Femur (tissue), 1 donor: Measurements from ENCODE around the gene CYB561D2.
A peak's percentile ranks its signal among the peaks of the same experiment; 100 is the strongest.

Source experiments
- DNase-seq: peaks from one replicate; pipeline ENCODE4 v3.0.0-alpha.2; 2017

CYB561D2 gene

DNA sequence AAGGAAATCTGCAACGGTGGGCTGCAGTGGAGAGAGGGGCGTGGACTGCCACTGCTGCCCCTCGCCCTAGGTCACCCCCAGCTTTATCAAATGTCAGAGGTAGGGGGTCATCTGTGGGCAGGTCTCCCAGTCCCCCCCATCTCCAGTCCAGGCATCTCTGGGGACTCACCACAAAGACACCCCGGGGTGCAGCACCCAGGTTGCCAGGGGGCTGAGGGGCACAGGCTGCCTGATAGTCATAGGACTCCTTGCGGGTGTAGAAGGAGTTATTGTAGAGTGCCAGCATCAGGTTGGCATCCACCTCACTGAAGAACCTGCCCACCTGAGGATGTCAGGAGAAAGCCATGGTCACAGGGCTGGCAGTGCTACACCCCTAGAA, 15.2 kb downstream of the CYB561D2 start:
- DNase-seq, result no peak

DNA sequence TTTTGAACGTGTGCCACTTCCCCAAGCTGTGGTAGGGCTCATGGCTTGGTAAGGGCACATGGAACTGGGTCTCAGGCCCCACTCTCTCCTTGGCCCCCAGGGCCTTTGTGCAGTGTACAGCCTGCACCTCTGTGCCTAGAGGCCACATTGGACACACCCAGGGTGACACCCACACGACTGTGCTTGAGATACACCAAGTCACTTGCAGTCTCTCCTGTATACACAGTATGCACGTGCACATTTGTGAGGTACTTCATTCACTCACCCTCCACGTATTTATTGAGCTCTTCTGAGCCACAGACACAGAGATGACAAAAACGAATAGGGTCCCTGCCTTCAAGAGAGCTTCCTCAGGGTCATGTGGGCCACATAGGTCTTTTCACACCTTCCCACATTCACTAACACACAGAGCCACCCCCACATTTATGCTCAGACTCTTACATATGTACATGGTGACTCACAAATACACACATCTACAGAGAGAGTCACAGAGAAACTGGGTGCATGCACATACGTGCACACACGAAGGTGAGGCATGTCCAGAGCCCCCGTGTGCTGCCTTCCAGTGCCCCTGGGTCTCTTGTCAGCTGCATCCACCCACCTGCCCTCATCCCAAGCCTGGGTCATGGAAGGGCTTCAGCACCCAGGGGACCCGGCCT, 18.5 kb downstream of the CYB561D2 start:
- DNase-seq, result no peak

DNA sequence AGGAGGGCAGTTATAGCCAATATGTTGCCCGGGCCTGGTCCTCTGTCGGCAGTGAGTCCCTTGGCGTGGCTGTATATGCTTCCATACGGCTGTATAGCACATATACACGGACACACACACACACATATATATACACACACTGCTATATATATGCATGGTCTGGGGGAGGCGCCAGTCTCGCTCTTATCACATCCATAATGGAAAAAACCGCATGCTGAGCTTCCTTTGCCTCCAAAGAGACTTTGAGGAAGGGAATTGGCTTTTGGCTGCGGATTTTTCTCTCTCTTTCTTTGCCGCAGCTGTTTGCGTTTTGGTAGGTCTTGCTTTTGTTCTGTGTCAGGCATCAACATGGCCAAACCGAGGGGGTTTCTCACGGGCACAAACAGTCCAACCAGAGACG, 19.9 kb downstream of the CYB561D2 start:
- DNase-seq, result peak; percentile 80

DNA sequence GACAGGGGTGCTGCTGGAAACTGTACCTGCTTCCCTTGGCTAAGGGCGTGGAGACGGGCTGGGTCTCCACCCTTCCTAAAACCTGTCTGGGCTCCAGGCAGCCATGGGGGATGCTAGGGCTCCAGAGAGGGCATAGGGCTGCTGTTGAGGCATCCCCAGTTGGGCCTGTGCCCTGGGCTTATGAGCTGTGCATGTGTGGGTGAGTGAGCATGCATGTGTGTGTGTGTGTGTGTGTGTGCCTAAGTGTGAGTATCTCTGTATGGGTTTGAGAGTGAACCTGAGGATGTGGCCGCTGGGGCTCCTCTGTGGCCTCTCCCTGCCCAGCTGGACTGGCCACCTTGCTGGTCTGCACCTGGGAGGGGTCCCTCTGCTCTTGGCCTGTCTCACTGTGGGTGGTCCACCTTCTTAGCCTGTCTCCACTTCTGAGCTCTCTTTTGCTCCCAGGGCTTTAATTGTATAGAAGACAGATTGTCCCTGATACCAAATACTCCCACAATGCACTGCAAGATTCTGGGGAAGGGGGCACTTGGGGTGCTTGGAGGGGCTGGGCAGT, 20.5 kb downstream of the CYB561D2 start:
- DNase-seq, result no peak

DNA sequence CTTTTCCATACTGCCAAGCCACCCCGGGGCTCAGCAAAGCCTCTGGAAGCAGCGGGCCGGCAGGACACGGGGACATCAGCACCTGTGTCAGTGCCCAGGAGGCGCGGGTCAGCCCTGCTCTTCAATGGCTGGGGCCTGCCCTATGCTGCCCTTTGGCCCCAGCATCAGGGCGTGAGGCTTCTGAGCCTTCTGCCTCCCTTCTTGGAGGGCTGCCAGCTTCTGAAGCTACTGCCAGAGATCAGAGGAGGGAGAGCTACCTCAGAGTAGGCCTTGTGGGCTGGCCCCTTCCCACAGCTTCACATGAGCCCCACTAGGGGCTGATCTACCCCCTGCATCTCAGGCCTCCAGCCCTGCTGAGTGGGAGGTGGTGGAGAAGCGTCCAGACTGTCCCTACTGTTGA, 21.7 kb downstream of the CYB561D2 start:
- DNase-seq, result no peak

DNA sequence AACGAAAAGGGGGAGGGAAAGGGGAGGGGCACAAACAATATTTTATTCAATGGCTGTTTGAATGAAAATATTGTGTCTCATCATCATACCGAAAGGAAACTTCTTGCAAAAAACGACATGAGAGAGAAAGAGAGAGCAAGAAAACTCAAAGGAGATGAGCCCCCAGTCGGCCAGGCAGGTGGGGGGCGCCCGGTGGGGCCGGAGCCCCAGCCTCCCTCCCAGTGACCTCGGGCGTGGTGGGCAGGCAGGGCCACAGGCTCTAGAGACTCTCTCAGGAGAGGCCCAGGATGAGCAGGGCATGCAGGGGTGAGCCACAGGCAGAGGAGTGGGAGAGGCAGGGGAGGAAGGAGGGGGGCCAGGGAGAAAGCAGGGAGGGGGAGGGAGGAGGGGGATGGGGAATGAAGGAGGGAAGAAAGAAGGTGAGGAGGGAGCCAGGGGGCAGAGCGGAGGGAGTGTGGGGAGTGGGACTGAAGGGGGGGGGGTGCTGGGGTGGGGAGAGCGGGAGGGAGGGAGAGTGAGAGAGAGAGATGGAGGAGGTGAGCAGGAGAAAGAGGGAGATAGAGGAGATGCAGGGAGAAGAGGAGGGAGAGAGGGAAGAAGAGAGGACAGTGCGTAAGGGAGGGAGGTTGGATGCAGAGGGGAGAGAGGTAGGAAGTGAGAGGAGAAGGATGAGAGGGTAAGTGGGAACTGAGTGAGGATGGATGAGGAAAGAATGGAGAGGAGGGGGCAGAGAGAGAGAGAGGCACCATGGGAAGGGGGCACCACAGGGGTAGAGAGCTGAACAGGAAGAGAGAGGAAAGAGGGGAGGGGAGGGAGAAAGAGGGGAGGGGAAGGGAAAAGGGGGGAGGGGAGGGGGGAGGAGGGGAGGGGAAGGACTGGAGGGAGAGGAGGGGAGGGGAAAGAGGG, 22.7 kb downstream of the CYB561D2 start:
- DNase-seq, result no peak

DNA sequence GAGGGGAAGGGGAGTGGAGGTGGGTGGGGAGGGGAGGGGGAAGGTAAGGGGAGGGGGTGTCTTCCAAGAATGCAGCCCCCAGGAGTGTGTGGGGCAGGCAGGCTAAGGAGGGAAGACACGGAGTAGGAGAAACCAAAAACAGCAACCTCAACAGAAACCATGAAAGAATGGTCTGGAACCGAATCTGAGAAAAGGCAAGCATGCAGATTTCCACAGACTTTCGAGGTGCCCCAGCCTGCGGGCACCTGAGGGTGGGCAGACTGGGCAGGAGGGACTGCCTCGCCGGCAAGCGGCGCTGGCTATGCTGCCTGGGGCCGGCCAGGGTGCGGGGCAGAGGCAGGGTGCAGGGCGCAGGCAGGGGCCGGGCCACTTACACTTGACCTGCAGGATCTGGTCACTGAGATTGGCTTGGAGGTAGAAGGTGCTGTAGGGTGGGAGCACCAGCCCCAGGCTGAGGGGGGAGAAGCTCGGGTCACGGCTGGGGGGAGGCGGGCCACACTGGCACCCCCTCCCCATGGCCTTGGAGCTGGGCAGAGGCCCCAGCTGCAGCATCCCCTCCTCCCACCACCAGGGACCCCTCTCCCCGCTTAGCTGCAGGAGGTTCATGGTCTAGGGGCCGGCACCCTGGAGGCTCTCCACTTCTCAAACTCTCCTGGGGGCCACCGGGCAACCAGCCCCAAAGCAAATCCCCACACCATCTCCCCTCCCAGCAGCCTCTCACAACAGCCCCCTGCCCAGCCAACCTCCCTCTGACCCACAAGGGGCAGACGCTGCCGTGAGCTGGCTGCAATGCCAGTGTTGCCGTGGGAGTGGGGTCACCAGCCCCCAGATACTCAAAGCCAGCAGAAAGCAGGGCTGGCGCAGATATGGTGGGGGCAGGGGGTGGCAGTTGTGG, 23.9 kb downstream of the CYB561D2 start:
- no peak for DNase-seq

DNA sequence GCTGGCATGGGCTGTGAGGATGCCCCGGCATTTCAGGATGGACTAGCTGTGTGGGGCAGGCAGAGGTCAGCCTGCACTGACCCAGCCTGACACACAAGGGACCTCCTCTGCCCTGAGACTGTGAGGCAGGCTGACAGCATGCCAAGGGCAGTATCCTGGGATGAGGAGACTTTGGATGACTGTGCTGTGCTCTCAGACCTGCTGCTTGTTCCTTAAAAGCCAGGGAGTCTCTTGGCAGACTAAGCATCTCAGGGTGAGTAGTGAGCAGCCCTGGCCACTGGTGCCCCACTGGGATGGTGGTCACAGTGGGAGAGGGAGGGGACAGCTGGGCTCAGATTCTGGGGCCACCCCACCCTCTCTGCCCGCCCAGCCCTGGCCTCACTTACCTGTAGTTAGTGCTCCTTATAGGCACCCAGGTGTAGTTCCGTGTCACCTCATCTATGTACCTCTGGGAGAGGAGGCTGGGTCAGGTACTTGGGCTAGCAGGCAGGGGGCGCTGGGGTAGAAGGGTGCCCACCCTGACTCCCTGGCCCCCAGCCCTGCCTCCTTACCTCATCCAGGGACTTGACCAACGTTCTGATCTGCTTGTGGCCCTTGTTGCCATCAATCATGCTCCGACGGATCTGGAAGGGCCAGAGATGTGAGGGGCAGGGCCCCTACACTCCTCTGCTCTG, 24.7 kb downstream of the CYB561D2 start:
- no peak for DNase-seq

DNA sequence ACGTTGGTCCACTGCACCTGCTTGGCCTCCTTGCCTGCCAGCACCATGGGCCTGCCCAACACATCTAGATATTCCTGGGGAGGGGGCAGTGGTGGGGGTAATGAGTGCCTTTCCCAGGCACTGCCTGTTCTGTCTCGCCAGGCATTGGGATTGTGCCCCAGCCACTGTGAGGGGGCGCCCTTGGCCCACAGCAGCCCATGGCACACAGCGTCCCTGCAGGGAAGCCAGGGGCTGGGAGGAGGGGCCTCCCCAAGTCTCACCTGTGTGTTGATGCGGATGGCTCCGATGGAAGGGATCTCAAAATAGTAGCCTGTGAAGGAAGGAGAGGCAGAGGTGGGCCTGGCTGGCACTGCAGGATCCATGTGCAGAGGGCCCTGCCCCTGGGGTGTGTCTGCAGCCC, 27.4 kb downstream of the CYB561D2 start:
- DNase-seq, result no peak

DNA sequence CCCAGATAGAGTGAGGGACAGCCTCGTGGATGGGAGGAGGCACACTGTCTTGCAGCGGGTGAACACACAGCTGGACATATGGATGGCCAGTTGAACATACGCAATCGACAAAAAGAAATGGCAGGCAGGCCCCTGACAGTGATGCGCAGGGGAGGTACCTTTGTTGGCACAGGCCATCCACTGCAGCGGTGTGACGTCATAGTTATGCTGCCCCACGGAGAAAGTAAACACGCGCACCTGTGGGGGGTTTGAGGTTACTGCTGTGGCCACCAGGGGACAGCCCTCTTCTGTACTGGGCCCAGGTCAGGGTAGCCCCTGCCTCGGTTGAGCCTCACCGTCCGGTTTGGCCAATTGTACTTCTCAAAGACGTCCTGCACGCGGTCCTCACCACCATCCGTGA, 28.1 kb downstream of the CYB561D2 start:
- DNase-seq, result no peak

DNA sequence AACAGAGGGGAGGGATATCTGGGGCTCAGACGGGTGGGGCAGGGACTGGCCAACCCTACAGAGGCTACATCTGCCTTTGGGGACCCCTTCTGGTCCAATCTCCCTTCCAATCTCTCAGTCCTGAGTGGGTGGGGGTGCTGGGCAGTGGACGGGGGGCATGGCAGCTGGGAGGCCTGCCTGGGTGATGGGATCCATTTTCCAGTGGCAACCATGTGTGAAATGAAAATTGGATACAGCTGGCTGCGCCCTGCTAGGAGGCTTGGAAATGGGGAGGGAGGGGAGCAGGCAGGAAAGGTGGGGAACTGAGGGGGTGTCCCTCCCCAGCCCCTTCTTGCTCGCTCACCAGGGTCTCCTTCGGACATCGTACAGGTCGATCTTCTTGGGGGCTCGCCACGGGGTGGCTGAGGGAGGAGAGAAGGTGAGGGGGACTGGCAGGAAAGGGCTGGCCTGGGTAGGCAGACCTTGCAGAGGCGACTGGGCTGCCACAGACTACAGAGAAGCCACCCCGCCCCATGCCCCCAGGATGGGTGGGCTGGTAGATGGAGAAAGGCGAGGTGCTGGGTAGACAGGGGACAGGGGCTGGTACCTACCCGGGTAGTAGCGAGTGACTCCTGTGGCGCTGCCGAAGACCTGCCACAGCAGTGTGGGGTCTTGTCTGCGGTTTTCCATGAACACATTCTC, 29.9 kb downstream of the CYB561D2 start:
- DNase-seq, result no peak

DNA sequence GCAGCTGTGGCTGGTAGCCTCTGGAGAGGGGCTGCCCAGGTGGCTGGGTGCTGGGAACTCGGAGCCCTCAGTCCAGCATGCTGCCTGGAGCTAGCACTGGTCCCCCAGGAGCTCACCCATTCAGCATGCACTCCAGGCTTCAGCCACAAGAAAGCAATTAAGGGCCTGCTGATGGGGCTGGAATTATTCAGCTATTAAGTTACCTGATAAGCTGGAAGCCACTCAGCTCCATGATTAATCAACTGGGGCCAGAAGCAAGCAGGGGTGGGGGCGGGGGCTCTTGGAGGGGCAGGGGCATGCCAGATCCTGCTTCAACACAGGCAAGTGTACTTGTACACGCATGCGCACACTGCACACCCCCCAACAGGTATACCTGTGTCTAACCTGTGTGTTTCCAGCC, 30.7 kb downstream of the CYB561D2 start:
- no peak for DNase-seq

DNA sequence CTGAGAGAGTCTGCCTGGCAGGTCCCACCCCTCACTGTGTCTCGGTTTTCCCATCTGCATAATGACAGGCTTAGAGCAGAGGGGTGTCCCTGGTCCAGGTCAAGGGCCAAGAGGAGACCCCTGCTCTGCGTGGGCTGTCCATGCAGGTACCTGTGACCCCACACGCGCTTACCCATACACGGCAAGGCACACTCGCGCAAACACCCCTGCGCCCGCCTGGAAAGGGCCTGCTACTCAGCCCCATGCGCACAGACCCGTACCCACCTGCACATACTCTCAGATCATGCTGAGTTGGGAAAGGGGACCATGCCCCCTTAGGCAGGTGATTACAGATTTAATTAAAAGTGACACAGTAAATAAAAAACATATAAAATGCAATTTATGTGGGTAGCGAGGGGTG, 32.1 kb downstream of the CYB561D2 start:
- DNase-seq, result no peak

DNA sequence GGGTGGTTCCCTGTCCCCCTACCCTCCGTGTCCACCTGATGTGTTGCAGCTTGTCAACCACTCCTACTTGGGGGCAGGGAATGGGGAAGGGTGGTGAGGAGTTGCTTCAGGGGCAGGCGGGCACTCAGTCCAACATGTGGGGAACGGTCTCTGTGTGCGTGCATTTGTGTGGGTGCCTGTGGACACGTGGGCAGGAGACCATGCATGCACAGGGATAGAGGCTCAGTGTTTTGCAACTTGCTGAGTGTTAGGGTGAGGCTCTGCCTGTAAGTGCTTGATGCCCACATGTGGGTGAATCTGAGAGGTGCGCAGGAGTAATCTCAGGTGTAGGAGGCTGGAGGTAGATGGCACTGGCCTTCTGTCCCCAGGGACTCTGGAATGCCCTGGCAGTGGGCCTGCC, 33.1 kb downstream of the CYB561D2 start:
- no peak for DNase-seq

DNA sequence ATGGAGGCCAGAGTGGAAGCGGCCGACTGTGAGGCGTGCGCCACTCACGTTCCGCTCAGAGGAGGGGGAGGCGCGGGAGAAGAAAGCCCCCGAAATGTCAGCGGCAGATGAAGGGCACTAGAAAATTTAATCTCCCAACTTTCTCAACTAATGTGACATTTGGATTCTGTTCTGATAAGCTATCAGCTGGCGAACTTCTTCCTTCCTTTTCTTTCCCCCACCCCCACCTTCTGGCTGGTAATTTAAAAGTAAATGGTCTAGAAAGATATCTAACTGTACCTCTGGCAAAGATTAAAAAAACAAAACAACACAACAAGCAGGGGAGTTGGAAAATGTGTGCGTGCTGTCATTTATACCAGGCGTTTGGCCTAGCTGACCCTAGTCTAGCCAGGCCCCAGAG, 35.1 kb downstream of the CYB561D2 start:
- DNase-seq, result no peak

DNA sequence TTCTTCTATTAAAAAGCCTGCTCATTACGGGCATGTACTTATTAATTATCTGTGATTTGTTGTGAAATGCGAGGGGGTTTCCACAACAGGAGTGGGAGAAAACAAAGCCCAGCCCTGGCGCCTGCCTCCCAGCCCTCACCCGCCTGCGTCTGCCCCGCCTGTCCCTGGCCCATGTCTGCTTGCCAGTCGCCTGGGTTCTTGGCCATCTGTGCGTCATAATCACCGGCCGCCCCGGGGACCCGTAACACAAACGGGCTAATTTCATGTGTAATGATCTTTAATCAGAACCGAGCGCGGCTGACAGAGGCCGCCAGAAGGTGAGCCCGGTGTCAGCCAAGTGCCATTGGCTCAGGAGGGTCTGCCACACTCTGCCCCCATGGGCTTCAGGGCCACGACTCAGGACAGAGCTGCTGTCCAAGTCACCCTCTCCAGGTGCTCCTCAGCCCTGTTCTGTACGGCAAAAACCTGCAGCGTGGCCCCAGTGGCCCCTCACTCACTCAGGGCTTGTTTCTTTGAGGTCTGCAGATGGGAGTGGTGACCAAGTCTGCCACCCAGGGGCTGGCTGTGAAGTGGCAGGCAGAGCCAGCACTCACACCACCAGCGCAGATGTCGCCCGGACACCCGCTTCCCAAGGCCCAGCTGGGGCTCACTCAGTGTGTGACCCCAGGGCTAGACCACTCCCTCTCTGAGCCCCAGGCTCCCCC, 37.5 kb downstream of the CYB561D2 start:
- no peak for DNase-seq

DNA sequence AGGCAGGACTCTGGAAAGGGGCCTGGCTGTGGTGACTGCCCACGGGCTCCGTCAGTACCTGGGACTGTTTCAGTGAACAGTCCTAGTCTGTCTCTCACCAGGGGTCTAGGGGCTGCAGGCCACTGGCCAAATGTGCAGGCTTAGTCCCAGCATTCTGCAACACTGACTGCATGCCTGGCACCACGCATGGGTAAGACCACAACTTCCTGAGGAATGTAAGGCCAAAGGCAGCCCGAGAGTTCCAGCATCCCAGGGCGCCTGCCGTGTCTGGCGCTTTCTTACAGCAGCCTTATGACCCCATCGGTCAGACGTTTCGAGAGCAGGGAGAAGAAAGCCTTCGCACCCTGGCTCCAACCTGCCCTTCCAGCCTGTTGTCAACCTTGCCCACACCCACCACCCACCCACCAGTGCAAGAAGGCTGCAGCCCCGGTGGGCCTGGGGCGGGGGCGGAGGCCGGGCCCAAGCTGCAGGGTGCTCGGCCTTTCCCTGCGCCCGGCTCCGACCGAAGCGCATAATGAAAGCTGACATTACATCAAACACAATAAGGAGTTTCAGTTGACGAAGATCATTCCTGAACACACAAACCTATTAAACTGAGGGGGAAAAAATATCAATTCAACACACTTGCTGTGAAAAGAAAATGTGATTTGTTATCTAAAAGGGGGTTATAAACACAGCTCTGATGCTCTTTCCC, 38.2 kb downstream of the CYB561D2 start:
- no peak for DNase-seq

DNA sequence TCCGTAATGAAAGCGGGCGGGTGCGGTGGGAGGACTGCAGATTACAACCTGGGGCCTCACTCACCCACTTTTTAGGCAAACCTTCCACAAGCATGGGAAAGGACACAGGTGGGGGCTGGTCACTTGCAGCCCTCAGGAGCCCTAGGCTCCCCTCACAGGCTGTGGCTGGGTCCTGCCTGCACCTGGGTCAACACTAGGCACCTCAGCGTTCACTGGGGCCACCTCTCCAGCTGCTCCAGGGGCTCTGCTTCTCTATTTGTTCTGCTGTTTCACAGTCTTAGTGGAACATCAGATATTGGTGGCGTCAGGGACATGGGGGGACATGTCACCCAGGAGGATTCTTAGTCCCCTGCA, 38.7 kb downstream of the CYB561D2 start:
- DNase-seq, result no peak

DNA sequence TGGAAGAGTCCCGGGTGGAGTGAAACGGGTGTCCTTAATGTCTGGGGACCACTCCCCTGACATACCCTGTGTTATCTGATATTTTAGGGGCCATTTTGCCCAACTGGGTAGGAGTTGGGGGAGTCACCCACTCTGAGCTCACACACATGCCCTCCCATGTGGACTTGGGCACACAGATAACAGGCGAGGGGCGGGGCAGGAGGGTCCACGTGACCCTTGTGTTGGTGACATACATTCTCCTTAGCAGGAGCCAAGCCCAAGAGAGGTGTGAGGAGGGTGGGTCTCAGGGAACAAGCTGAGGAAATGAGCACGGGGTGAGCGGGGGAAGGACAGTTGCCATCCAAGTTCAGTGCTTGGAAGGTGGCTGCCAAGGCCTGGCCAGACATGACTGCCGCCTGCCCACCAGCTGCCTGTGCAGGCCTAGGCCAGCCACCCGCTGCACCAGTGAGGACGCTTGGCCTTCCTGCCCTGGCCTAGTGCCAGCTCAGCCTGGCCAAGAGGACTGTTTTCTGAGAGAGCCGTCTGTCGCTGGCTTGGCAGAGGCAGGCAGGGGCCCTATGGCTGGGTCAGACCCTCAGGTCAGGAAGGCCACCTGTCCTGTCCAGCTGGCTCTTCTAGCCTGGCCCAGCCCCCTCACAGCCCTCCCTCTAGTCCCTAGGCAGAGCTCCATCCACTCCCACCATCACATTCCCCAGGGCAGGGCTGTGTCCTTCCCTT, 40.0 kb downstream of the CYB561D2 start:
- peak; percentile 85 for DNase-seq

DNA sequence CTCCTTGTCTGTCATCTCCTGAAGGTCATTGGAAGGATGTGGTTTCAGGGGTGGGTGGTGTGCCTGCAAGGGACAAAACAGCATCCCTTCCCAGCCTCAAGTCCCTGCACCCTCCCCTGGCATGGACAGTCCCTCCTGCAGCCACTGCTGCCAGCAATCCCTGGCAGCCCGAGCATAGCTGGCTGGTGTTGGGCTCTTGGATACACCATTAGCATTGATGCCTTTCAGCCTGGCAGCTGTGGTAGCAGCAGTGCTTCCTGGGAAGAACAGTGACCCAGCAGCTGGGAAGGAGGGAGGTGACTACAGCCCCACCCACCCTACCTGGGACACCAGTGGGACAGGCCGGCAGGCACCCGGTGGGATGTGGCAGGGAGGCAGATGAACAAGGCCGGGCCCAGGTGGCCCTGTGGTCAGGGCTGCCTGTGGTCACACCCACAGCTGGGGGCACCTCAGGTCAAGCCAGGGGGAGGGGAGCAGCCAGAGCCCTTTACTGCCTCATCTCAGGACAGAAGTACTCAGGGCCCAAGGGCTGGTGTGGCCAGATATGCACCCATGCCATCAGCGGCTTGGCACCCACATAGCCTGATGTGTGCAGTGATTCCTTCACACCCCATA, 41.5 kb downstream of the CYB561D2 start:
- no peak for DNase-seq
